Chondrocyte (in vitro differentiated cells): ENCODE results near the gene ZBTB46. TPM values are rescaled to one million over a fixed set of nuclear protein-coding genes. Genes with fewer than 3 reads are reported as not detected.

ENCODE experiments used
- DNase-seq: peaks from one replicate; pipeline ENCODE4 v3.0.0; 2021; ENCODE audit warnings: mixed read lengths, low spot score
- H3K27ac Mint-ChIP-seq: one replicate; pipeline ENCODE4 v1.8.0; 2021; ENCODE audit warnings: mild to moderate bottlenecking, moderate library complexity, mixed read lengths; ENCODE audit not compliant: unreplicated experiment
- H3K27me3 Mint-ChIP-seq: 2 replicates; pipeline ENCODE4 v1.8.0; 2021; ENCODE audit warnings: low read depth, mixed read lengths
- H3K36me3 Mint-ChIP-seq: 2 replicates; pipeline ENCODE4 v1.8.0; 2021; ENCODE audit warnings: low read depth, mixed read lengths
- H3K4me1 Mint-ChIP-seq: 2 replicates; pipeline ENCODE4 v1.8.0; 2021; ENCODE audit warnings: low read depth, mild to moderate bottlenecking, mixed read lengths
- H3K4me3 Mint-ChIP-seq: one replicate; pipeline ENCODE4 v1.8.0; 2021; ENCODE audit warnings: mild to moderate bottlenecking, moderate library complexity, mixed read lengths; ENCODE audit not compliant: unreplicated experiment
- H3K9me3 Mint-ChIP-seq: 2 replicates; pipeline ENCODE4 v1.8.0; 2021; ENCODE audit warnings: low read depth, mixed read lengths
- CTCF ChIP-seq: fragments of 200-600 bp; sonication (generic); IDR thresholded peaks from 2 replicates; pipeline ENCODE4 v1.5.0; 2021; ENCODE audit warnings: antibody characterized with exemption, mild to moderate bottlenecking, moderate library complexity
- total RNA-seq: library from RNA; stranded (reverse); gene quantifications from 3 replicates; pipeline ENCODE4 v1.2.1, GENCODE V29; 2021

ZBTB46 gene
- total RNA-seq, 1 donor from 2014 or later, result 6.0 TPM

- no peak for TF ChIP-seq CTCF
- no peak for DNase-seq
- Mint-ChIP-seq H3K4me1 (peaks cover 32% of the 10 kb centered on the region), H3K36me3 (peaks cover 2% of the 10 kb centered on the region), H3K27ac (no peak overlapping the region), H3K4me3 (no peak overlapping the region), H3K27me3 (no peaks in the 10 kb centered on the region), H3K9me3 (no peaks in the 10 kb centered on the region)
Measured at GRCh38 chr20:63860325-63861051, 29.4 kb upstream of the ZBTB46 start.

- no peak overlapping the region for H3K4me3 Mint-ChIP-seq
- DNase-seq, result no peak
- peaks cover 2% of the 10 kb centered on the region for H3K36me3 Mint-ChIP-seq
- peak overlapping the region; percentile 41 for H3K27ac Mint-ChIP-seq
- TF ChIP-seq CTCF, result no peak
- no peaks in the 10 kb centered on the region for H3K27me3 Mint-ChIP-seq
- H3K9me3 Mint-ChIP-seq, result no peaks in the 10 kb centered on the region
- H3K4me1 Mint-ChIP-seq, result peaks cover 33% of the 10 kb centered on the region
Measured at GRCh38 chr20:63859166-63859699, 28.2 kb upstream of the ZBTB46 start.

DNA sequence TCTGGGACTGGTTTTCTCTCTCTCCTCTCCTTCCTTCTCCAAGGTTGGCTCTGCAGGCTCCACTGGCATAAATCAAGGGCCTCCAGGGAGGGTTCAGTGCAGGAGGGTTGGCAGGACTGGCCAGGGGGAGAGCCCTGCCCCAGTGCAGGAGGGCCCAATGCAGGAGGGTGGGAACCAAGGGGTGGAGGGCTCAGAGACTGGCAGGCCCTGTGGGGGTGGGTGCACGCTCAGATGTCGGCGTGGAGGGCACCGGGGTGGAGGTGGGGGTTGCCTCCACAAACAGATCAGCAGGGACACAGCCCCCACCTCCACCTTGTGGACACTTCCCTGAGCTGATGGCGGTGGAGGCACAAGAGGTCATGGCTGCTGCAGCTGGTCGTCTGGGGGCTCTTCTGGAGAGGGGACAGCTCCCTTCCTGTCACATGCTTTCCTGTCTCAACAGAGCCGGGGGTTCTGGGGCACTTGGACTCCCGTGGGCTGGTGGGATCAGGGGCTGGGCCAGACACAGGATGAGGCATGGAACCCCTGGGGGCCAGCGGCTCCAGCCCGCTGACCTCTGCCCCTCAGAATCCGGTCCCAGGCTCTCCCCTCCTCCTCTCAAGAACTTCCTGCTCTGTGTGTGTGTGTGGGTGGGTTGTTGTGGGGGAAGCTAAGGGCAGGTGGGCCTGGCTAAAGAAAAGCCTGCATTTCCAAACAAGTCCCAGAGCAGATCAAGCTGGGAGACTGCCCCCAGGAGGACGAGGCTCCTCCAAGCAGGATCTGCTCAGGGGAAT is 27.5 kb upstream of the ZBTB46 start:
- Mint-ChIP-seq H3K27me3 (no peaks in the 10 kb centered on the region), H3K9me3 (no peaks in the 10 kb centered on the region), H3K4me3 (peak overlapping the region; percentile 22), H3K27ac (peak overlapping the region; percentile 51), H3K36me3 (peaks cover 2% of the 10 kb centered on the region), H3K4me1 (peaks cover 27% of the 10 kb centered on the region)
- DNase-seq, result no peak
- TF ChIP-seq CTCF, result peak; percentile 73

DNA sequence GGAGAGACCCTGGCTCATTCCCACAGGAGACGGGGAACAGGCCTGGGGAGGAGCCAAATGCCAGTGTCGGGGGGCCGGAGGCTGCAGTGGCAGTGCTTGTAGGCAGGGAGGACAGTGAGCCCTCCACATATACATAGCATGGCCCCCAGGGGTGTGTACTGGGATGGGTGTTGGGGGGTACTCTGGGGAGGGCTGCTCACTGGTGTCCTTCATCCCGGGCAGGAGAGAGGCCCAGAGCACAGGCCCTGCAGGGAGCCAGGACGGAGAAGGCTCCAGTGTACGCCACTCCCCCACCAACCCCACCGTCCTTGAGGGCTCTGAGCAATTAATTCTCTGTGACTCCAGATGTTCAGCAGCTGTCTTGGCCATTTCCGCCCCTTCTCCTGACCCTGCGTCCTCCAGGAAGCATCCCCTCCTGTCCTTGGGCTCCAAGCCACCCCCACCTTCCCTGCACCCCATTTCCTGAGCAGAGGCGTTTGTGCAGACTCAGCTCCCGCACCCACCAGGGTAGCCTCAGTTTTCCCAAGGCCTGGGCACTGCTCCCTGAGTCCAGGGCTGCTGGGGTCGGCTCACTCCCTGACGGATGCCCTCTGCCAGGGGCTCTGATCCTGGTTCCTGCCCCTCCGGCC is 26.8 kb upstream of the ZBTB46 start:
- no peak for TF ChIP-seq CTCF
- peaks cover 2% of the 10 kb centered on the region for H3K36me3 Mint-ChIP-seq
- no peak for DNase-seq
- no peak overlapping the region for H3K4me3 Mint-ChIP-seq
- H3K27ac Mint-ChIP-seq, result no peak overlapping the region
- H3K4me1 Mint-ChIP-seq, result peaks cover 21% of the 10 kb centered on the region
- H3K9me3 Mint-ChIP-seq, result no peaks in the 10 kb centered on the region
- H3K27me3 Mint-ChIP-seq, result no peaks in the 10 kb centered on the region

DNA sequence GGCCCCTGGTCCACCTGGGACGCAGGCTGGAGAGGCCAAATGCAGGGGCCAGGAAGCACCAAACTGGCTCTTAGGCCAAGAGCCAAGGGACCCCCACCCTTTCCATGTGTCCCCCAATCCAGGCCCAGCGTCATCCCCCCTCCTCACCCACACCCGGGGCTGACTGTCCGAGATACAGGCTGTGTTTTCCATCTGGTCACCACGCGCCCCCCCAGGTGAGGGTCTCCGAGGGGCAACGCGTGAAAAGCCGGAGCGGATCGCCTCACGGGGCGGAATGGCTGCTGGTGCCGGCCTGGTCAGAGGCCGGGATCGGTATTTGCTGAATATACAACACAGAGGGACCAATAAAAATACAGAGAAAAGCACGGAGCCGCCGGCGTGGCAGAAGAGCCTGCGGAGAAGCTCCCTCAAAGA is 25.0 kb upstream of the ZBTB46 start:
- Mint-ChIP-seq H3K4me1 (peaks cover 24% of the 10 kb centered on the region), H3K4me3 (no peak overlapping the region), H3K9me3 (no peaks in the 10 kb centered on the region), H3K27me3 (no peaks in the 10 kb centered on the region), H3K27ac (no peak overlapping the region), H3K36me3 (peaks cover 2% of the 10 kb centered on the region)
- TF ChIP-seq CTCF, result no peak
- DNase-seq, result no peak
